ENCODE data around the gene KRTAP20-3. TPM values are rescaled to one million over a fixed set of nuclear protein-coding genes. Genes with fewer than 3 reads are reported as not detected.

Gene KRTAP20-3
- total and polyA plus RNA-seq, 10 donors, result not detected

DNA sequence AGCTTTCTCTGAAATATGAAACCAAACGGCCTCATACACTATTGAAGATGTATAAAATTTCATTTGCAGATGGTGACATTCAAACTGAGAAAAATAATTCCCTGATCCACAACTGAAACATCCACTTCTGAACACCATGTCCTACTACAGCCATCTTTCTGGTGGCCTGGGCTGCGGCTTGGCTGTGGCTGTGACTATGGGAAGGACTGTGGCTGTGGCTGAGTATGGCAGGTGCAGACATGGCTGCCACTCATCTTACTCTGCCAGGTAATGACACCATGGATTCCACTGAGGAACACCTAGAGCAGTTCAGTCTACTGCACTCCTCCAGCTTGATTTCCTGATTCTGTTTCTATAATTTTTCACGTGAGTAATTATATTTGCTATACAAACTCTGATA lies 22.1 kb upstream of the KRTAP20-3 start, which contains the start of gene KRTAP20-4:
Gene KRTAP20-4, plus strand, starts transcription at position 106 of the 400 bp plus-strand sequence.
- DNase-seq, result no peak
- intact Hi-C loops (cut with DNase I; ENCODE audit: low total_unique reads), result no loop called here
- peaks cover 0 to 24% (median 7%) of the 10 kb centered on the region in 8 donors for H3K9me3 ChIP-seq
- no peak for TF ChIP-seq CTCF (IDR thresholded peaks at IDR 0.05 in 8 of 11, conservative IDR thresholded peaks at IDR 0.05 in 3 of 11)
- TF ChIP-seq POLR2A (IDR thresholded peaks at IDR 0.05), result no peak
- TF ChIP-seq POLR2AphosphoS5 (IDR thresholded peaks at IDR 0.05), result no peak
- H3K27me3 ChIP-seq (replicated peaks in 1 of 7), result no peaks in the 10 kb centered on the region
- no peaks in the 10 kb centered on the region for H3K36me3 ChIP-seq
- no peaks in the 10 kb centered on the region for H3K4me1 ChIP-seq
- whole genome bisulfite sequencing, 5 donors, result 69 to 91% (median 87%) methylated on average over 3 of the region's 3 CpGs
- H3K4me3 ChIP-seq, result no peak within 1 kb of the TSS
- no peak within 1 kb of the TSS for H3K27ac ChIP-seq

DNA sequence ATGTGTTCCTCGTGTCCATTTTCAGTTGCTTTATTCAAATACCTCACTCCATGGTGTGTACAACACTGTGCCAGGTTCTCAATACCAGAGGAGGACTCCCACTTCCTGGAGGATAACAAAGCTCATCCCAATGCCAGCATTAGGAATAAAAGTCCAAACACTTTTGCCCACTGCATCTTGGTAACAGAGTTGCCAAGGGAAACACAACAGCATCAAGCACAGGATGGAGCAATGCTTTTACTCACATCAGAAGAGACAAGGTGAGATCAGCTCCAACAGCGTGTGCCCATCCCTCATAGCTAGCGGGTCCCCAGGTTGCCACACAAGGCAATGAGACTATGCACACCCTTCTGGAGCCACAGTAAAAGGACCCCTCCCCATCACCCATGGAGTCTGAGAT lies 19.3 kb upstream of the KRTAP20-3 start:
- TF ChIP-seq CTCF (IDR thresholded peaks at IDR 0.05 in 8 of 11, conservative IDR thresholded peaks at IDR 0.05 in 3 of 11) (no peak), POLR2AphosphoS5 (IDR thresholded peaks at IDR 0.05) (no peak), POLR2A (IDR thresholded peaks at IDR 0.05) (no peak)
- no peaks in the 10 kb centered on the region for H3K36me3 ChIP-seq
- peaks cover 0 to 32% (median 10%) of the 10 kb centered on the region in 8 donors for H3K9me3 ChIP-seq
- H3K27ac ChIP-seq, result no peak overlapping the region
- H3K4me3 ChIP-seq, result no peak overlapping the region
- no peak for DNase-seq
- no peaks in the 10 kb centered on the region for H3K27me3 ChIP-seq (replicated peaks in 1 of 7)
- no peaks in the 10 kb centered on the region for H3K4me1 ChIP-seq
- intact Hi-C loops (cut with DNase I; ENCODE audit: low total_unique reads), result no loop called here
- 73 to 93% (median 87%) methylated on average over 3 of the region's 3 CpGs for WGBS, 5 donors

- Histone ChIP-seq H3K27me3 (replicated peaks in 1 of 7) (no peaks in the 10 kb centered on the region), H3K4me3 (no peak overlapping the region), H3K9me3 (peaks cover 0 to 36% (median 10%) of the 10 kb centered on the region in 8 donors), H3K4me1 (no peaks in the 10 kb centered on the region), H3K27ac (no peak overlapping the region), H3K36me3 (no peaks in the 10 kb centered on the region)
- TF ChIP-seq CTCF (IDR thresholded peaks at IDR 0.05 in 8 of 11, conservative IDR thresholded peaks at IDR 0.05 in 3 of 11) (no peak), POLR2AphosphoS5 (IDR thresholded peaks at IDR 0.05) (no peak), POLR2A (IDR thresholded peaks at IDR 0.05) (no peak)
- 42 to 77% (median 62%) methylated on average over 3 to 4 of the region's 4 CpGs for WGBS, 5 donors
- no peak for DNase-seq
- intact Hi-C loops (cut with DNase I; ENCODE audit: low total_unique reads), result no loop called here
Measured at GRCh38 chr21:30625449-30626165, 17.1 kb upstream of the KRTAP20-3 start.

DNA sequence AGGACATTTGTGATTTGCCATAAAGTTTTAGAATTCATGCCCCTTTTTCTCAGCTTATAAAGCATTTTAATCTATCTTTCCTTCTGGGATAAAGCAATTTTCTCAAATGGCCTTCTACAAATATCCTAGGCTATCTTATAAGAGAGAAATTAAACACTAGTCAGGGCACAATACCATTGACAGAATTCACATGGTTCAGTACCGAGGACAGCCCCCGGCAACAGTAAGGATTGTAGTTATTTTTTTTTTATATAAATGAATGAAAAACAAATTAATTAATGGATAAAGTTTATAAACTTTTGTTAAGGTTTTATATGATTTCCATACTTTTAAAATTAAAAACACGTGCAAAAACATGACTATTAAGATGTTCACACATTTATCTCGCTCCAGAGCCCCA lies 14.6 kb upstream of the KRTAP20-3 start:
- H3K27ac ChIP-seq, result no peak overlapping the region
- H3K4me1 ChIP-seq, result no peaks in the 10 kb centered on the region
- no peak overlapping the region for H3K4me3 ChIP-seq
- intact Hi-C loops (cut with DNase I; ENCODE audit: low total_unique reads), result no loop called here
- TF ChIP-seq CTCF (IDR thresholded peaks at IDR 0.05 in 8 of 11, conservative IDR thresholded peaks at IDR 0.05 in 3 of 11) (no peak), POLR2AphosphoS5 (IDR thresholded peaks at IDR 0.05) (no peak), POLR2A (IDR thresholded peaks at IDR 0.05) (no peak)
- no peak for DNase-seq
- no peaks in the 10 kb centered on the region for H3K36me3 ChIP-seq
- H3K27me3 ChIP-seq (replicated peaks in 1 of 7), result no peaks in the 10 kb centered on the region
- peaks cover 0 to 40% (median 10%) of the 10 kb centered on the region in 8 donors for H3K9me3 ChIP-seq
- 74 to 87% (median 83%) methylated on average over 4 of the region's 4 CpGs for WGBS, 5 donors

All from spleen (tissue), 11 donors.